ENCODE measurements around the gene IPO13.

The IPO13 gene

DNA sequence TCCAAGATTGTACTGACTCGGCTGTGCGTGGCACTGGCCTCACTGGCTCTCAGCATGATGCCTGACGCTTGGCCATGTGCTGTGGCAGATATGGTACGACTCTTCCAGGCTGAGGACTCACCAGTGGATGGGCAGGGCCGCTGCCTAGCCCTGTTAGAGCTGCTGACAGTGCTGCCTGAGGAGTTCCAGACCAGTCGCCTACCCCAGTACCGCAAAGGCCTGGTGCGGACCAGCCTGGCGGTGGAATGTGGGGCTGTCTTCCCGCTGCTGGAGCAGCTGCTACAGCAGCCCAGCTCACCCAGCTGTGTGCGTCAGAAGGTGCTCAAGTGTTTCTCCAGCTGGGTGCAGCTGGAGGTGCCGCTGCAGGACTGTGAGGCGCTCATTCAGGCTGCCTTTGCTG is 2.9 kb downstream of the IPO13 start:
- Histone ChIP-seq H3K9ac (ENCODE audit: low read depth in 1 of 2, low read length in 2 of 2) (no peak overlapping the region), H3K4me3 (ENCODE audit: low read length in 2 of 2) (no peak overlapping the region), H3K4me1 (ENCODE audit: control insufficient read depth in 2 of 2, insufficient read depth in 2 of 2, low read length in 2 of 2) (peaks cover 21% of the 10 kb centered on the region in 2 donors)

GRCh38 chr1:43951021-43951985 is 4.6 kb downstream of the IPO13 start:
- peaks cover 5 to 12% of the 10 kb centered on the region in 2 donors for H3K36me3 ChIP-seq (ENCODE audit: control insufficient read depth in 2 of 2, insufficient read depth in 2 of 2, low read length in 2 of 2)
- no peaks in the 10 kb centered on the region for H3K27me3 ChIP-seq (ENCODE audit: control insufficient read depth in 2 of 2, insufficient read depth in 2 of 2, low read length in 2 of 2)
- no peak overlapping the region for H3K9ac ChIP-seq (ENCODE audit: low read depth in 1 of 2, low read length in 2 of 2)
- no peak overlapping the region for H3K27ac ChIP-seq (ENCODE audit: low read depth in 2 of 2, low read length in 2 of 2)
- H3K4me1 ChIP-seq (ENCODE audit: control insufficient read depth in 2 of 2, insufficient read depth in 2 of 2, low read length in 2 of 2) = peaks cover 12 to 14% of the 10 kb centered on the region in 2 donors
- H3K9me3 ChIP-seq (ENCODE audit: control insufficient read depth in 2 of 2, low read length in 2 of 2) = no peaks in the 10 kb centered on the region
- H3K4me3 ChIP-seq (ENCODE audit: low read length in 2 of 2) = no peak overlapping the region

More for the DNA sequence above, 2.9 kb downstream of the IPO13 start:
- Histone ChIP-seq H3K36me3 (ENCODE audit: control insufficient read depth in 2 of 2, insufficient read depth in 2 of 2, low read length in 2 of 2) (peaks cover 5 to 10% of the 10 kb centered on the region in 2 donors), H3K27me3 (ENCODE audit: control insufficient read depth in 2 of 2, insufficient read depth in 2 of 2, low read length in 2 of 2) (no peaks in the 10 kb centered on the region), H3K27ac (ENCODE audit: low read depth in 2 of 2, low read length in 2 of 2) (no peak overlapping the region), H3K9me3 (ENCODE audit: control insufficient read depth in 2 of 2, low read length in 2 of 2) (no peaks in the 10 kb centered on the region)

- peaks cover 13 to 27% of the 10 kb centered on the region in 2 donors for H3K36me3 ChIP-seq (ENCODE audit: control insufficient read depth in 2 of 2, insufficient read depth in 2 of 2, low read length in 2 of 2)
- H3K27ac ChIP-seq (ENCODE audit: low read depth in 2 of 2, low read length in 2 of 2) = no peak overlapping the region
- no peak overlapping the region for H3K9ac ChIP-seq (ENCODE audit: low read depth in 1 of 2, low read length in 2 of 2)
- no peak overlapping the region for H3K4me3 ChIP-seq (ENCODE audit: low read length in 2 of 2)
- H3K9me3 ChIP-seq (ENCODE audit: control insufficient read depth in 2 of 2, low read length in 2 of 2) = no peaks in the 10 kb centered on the region
- no peaks in the 10 kb centered on the region for H3K27me3 ChIP-seq (ENCODE audit: control insufficient read depth in 2 of 2, insufficient read depth in 2 of 2, low read length in 2 of 2)
- peaks cover 3 to 5% of the 10 kb centered on the region in 2 donors for H3K4me1 ChIP-seq (ENCODE audit: control insufficient read depth in 2 of 2, insufficient read depth in 2 of 2, low read length in 2 of 2)
Observed at GRCh38 chr1:43952731-43953346, 6.1 kb downstream of the IPO13 start.

DNA sequence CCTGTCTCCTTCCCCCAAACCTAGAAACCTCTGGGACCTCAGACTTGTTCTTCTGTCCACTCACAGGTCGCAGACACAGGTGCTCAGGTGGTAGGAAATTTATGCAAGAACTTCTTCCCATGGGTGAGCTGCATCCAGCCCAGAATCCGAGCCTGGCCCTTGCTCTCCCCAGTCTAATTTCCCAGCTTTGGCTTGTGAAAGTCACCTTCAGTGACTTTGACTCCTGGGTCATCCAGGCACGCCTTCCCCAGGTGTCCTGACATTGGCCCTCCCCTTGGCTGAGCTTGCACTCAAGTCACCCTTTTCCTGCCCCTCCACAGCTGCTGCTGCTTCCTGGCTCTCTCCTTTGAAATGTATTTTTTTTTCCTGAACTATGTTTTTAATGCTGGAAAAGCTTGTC is 6.6 kb downstream of the IPO13 start:
- Histone ChIP-seq H3K27ac (ENCODE audit: low read depth in 2 of 2, low read length in 2 of 2) (no peak overlapping the region), H3K9ac (ENCODE audit: low read depth in 1 of 2, low read length in 2 of 2) (no peak overlapping the region), H3K9me3 (ENCODE audit: control insufficient read depth in 2 of 2, low read length in 2 of 2) (no peaks in the 10 kb centered on the region), H3K4me1 (ENCODE audit: control insufficient read depth in 2 of 2, insufficient read depth in 2 of 2, low read length in 2 of 2) (no peaks in the 10 kb centered on the region), H3K4me3 (ENCODE audit: low read length in 2 of 2) (no peak overlapping the region), H3K27me3 (ENCODE audit: control insufficient read depth in 2 of 2, insufficient read depth in 2 of 2, low read length in 2 of 2) (no peaks in the 10 kb centered on the region), H3K36me3 (ENCODE audit: control insufficient read depth in 2 of 2, insufficient read depth in 2 of 2, low read length in 2 of 2) (peaks cover 16 to 32% of the 10 kb centered on the region in 2 donors)

DNA sequence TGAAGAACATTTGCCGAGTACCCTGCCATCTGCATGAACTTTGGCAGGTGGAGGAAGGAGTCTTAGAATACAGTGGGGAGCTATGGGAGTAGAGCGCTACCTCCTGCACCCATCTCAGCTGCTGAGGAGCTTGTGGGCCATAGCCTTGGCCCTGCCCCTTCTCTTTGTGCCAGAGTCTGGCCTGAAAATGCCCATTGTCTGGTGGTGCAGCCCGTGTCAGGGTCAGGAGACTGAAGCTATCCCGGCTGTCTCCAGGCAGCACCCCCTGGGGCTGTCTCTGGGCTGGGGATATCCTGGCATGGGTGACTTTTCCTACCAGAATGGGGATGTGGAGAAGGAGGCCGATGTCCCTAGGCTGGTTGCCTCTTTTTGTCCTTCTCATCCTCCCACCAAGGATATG is 7.3 kb downstream of the IPO13 start:
- H3K27ac ChIP-seq (ENCODE audit: low read depth in 2 of 2, low read length in 2 of 2) = no peak overlapping the region
- peaks cover 23 to 39% of the 10 kb centered on the region in 2 donors for H3K36me3 ChIP-seq (ENCODE audit: control insufficient read depth in 2 of 2, insufficient read depth in 2 of 2, low read length in 2 of 2)
- H3K4me1 ChIP-seq (ENCODE audit: control insufficient read depth in 2 of 2, insufficient read depth in 2 of 2, low read length in 2 of 2) = no peaks in the 10 kb centered on the region
- H3K4me3 ChIP-seq (ENCODE audit: low read length in 2 of 2) = no peak overlapping the region
- no peaks in the 10 kb centered on the region for H3K27me3 ChIP-seq (ENCODE audit: control insufficient read depth in 2 of 2, insufficient read depth in 2 of 2, low read length in 2 of 2)
- no peaks in the 10 kb centered on the region for H3K9me3 ChIP-seq (ENCODE audit: control insufficient read depth in 2 of 2, low read length in 2 of 2)
- H3K9ac ChIP-seq (ENCODE audit: low read depth in 1 of 2, low read length in 2 of 2) = no peak overlapping the region

- Histone ChIP-seq H3K9me3 (ENCODE audit: control insufficient read depth in 2 of 2, low read length in 2 of 2) (no peaks in the 10 kb centered on the region), H3K27me3 (ENCODE audit: control insufficient read depth in 2 of 2, insufficient read depth in 2 of 2, low read length in 2 of 2) (no peaks in the 10 kb centered on the region), H3K4me3 (ENCODE audit: low read length in 2 of 2) (no peak overlapping the region), H3K9ac (ENCODE audit: low read depth in 1 of 2, low read length in 2 of 2) (no peak overlapping the region), H3K4me1 (ENCODE audit: control insufficient read depth in 2 of 2, insufficient read depth in 2 of 2, low read length in 2 of 2) (no peaks in the 10 kb centered on the region), H3K36me3 (ENCODE audit: control insufficient read depth in 2 of 2, insufficient read depth in 2 of 2, low read length in 2 of 2) (peaks cover 29 to 32% of the 10 kb centered on the region in 2 donors), H3K27ac (ENCODE audit: low read depth in 2 of 2, low read length in 2 of 2) (no peak overlapping the region)
Observed at GRCh38 chr1:43956234-43956633, 9.5 kb downstream of the IPO13 start.

GRCh38 chr1:43957407-43958040 is 10.8 kb downstream of the IPO13 start:
- no peak overlapping the region for H3K27ac ChIP-seq (ENCODE audit: low read depth in 2 of 2, low read length in 2 of 2)
- H3K36me3 ChIP-seq (ENCODE audit: control insufficient read depth in 2 of 2, insufficient read depth in 2 of 2, low read length in 2 of 2) = peaks cover 29 to 41% of the 10 kb centered on the region in 2 donors
- no peaks in the 10 kb centered on the region for H3K27me3 ChIP-seq (ENCODE audit: control insufficient read depth in 2 of 2, insufficient read depth in 2 of 2, low read length in 2 of 2)
- no peak overlapping the region for H3K9ac ChIP-seq (ENCODE audit: low read depth in 1 of 2, low read length in 2 of 2)
- H3K4me3 ChIP-seq (ENCODE audit: low read length in 2 of 2) = no peak overlapping the region
- H3K9me3 ChIP-seq (ENCODE audit: control insufficient read depth in 2 of 2, low read length in 2 of 2) = no peaks in the 10 kb centered on the region
- no peaks in the 10 kb centered on the region for H3K4me1 ChIP-seq (ENCODE audit: control insufficient read depth in 2 of 2, insufficient read depth in 2 of 2, low read length in 2 of 2)

- no peaks in the 10 kb centered on the region for H3K9me3 ChIP-seq (ENCODE audit: control insufficient read depth in 2 of 2, low read length in 2 of 2)
- H3K9ac ChIP-seq (ENCODE audit: low read depth in 1 of 2, low read length in 2 of 2) = no peak overlapping the region
- H3K27ac ChIP-seq (ENCODE audit: low read depth in 2 of 2, low read length in 2 of 2) = no peak overlapping the region
- peaks cover 29 to 42% of the 10 kb centered on the region in 2 donors for H3K36me3 ChIP-seq (ENCODE audit: control insufficient read depth in 2 of 2, insufficient read depth in 2 of 2, low read length in 2 of 2)
- no peaks in the 10 kb centered on the region for H3K4me1 ChIP-seq (ENCODE audit: control insufficient read depth in 2 of 2, insufficient read depth in 2 of 2, low read length in 2 of 2)
- H3K4me3 ChIP-seq (ENCODE audit: low read length in 2 of 2) = no peak overlapping the region
- H3K27me3 ChIP-seq (ENCODE audit: control insufficient read depth in 2 of 2, insufficient read depth in 2 of 2, low read length in 2 of 2) = no peaks in the 10 kb centered on the region
Observed at GRCh38 chr1:43958351-43959255, 11.9 kb downstream of the IPO13 start.

DNA sequence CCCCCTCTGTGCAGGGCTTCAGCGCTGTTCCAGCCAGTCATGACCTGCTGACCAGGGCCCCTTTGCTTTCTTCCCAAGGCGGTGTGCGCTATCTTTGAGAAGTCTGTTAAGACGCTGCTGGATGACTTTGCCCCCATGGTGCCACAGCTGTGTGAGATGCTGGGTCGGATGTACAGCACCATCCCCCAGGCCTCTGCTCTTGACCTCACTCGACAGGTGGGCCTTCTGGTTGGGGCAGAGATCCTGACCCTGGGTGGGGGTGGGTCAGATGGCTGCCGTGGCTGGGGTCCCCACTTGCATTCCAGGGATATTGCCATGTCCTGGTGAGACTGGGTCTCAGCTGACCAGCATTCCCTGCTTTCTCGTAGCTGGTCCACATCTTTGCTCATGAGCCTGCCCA is 14.0 kb downstream of the IPO13 start:
- Histone ChIP-seq H3K9ac (ENCODE audit: low read depth in 1 of 2, low read length in 2 of 2) (no peak overlapping the region), H3K4me3 (ENCODE audit: low read length in 2 of 2) (no peak overlapping the region), H3K27me3 (ENCODE audit: control insufficient read depth in 2 of 2, insufficient read depth in 2 of 2, low read length in 2 of 2) (no peaks in the 10 kb centered on the region), H3K9me3 (ENCODE audit: control insufficient read depth in 2 of 2, low read length in 2 of 2) (no peaks in the 10 kb centered on the region), H3K4me1 (ENCODE audit: control insufficient read depth in 2 of 2, insufficient read depth in 2 of 2, low read length in 2 of 2) (no peaks in the 10 kb centered on the region), H3K36me3 (ENCODE audit: control insufficient read depth in 2 of 2, insufficient read depth in 2 of 2, low read length in 2 of 2) (peaks cover 29 to 52% of the 10 kb centered on the region in 2 donors), H3K27ac (ENCODE audit: low read depth in 2 of 2, low read length in 2 of 2) (no peak overlapping the region)

Data from mucosa of rectum (tissue), 2 donors.